Suppressor macrophage treated with lipopolysaccharide for 4 hours (primary cell): ENCODE results near the gene CEP72.
"Not testable (repeated sequence)": the region's sequence is repeated elsewhere in the genome, so short reads cannot be mapped to it uniquely, and the experiment has no call there.

Source experiments
- DNase-seq: peaks from one replicate; pipeline ENCODE4 v3.0.0-alpha.2; 2020

CEP72 gene

GRCh38 chr5:581941-582340, 30.2 kb upstream of the CEP72 start:
- no peak for DNase-seq

DNA sequence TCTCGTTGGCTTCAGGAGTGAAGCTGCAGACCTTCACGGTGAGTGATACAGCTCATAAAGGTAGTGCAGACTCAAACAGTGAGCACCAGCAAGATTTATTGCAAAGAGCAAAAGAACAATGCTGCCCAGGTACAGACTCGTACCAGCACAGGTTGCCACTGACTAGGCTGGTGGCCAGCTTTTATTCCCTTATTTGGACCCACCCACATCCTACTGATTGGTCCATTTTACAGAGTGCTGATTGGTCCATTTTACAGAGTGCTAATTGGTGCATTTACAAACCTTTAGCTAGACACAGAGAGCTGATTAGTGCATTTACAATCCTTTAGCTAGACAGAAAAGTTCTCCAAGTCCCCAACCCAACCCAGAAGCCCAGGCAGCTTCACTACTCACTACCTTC, 29.7 kb upstream of the CEP72 start:
- not testable (repeated sequence) for DNase-seq

DNA sequence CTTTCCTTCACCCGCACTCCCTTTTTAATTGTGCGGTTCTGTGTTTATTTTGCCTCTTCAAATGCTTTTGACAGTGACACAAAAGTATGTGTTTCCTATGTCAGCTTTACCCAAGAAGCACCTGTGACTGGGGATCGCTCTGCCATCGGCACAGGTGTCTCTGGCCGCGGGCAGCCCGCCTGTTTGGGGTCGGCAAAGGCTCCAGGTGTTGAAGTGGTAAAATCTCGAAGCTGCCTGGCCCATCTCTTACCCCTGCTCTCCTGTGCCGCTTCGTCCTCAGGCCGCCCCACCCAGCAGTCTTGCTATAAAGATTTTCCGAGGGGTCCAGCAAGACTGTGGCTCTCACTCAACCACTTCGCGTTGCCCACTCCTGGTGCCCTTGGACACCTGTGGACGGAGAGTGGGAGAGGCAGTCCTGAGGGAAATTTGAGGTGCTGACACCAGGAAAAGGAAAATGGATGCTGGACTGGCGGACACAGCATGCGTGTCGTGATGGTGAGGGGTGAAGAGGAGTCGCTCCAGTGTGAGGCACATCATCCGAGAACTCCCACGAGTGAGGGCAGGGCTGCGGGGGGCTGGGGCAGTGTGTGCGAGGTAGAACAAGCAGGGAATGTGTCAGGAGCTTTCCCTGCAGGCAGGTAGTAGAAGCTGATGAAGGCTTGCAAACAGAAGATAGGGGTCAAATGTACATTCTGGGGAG, 29.1 kb upstream of the CEP72 start:
- DNase-seq: no peak

DNA sequence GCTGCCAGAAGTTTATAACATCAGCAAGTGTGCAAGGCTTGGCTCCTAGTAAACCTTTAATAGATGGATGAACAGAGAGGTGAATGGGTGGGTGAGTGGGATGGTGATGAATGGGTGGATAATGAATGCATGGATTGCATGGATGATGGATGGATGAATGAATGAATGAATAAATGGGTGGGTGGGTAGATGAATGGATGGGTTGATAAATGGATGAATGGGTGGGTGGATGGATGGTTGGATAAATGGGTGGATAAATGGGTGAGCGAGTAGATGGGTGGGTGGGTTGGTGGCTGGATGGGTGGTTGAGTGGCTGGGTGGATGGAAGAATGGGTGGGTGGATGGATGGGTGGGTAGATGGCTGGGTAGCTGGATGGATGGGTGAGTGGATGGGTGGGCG, 28.5 kb upstream of the CEP72 start:
- DNase-seq: no peak

DNA sequence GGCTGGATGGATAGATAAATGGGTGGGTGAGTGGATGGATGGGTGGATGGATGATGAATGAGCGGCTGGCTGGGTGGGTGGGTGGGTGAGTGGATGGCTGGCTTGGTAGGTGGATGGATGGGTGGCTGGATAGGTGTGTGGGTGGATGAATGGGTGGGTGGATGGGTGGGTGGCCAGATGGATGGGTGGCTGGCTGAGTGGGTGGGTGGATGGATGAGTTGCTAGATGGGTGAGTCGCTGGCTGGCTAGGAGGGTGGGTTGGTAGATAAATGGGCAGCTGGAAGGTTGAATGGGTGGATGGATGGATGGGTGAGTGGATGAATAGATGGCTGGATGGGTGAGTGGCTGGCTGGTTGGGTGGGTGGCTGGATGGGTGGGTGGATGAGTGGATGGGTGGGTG, 27.9 kb upstream of the CEP72 start:
- no peak for DNase-seq

DNA sequence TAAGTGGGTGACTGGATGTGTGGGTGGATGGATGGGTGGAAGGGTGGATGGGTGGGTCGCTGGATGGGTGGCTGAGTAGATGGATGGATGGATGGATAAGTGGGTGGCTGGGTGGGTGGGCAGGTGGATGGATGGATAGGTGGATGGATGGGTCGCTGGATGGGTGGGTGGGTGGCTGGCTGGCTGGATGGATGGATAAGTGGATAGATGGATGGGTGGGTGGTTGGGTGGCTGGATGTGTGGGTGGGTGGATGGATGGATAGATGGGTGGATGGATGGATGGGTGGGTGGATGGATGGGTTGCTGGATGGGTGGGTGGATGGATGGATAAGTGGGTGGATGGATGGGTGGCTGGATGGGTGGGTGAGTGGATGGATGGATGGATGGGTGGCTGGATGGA, 27.3 kb upstream of the CEP72 start:
- DNase-seq: no peak

- DNase-seq: no peak
Observed at GRCh38 chr5:585556-585955, 26.6 kb upstream of the CEP72 start.

- no peak for DNase-seq
Observed at GRCh38 chr5:585962-586628, 26.0 kb upstream of the CEP72 start.

DNA sequence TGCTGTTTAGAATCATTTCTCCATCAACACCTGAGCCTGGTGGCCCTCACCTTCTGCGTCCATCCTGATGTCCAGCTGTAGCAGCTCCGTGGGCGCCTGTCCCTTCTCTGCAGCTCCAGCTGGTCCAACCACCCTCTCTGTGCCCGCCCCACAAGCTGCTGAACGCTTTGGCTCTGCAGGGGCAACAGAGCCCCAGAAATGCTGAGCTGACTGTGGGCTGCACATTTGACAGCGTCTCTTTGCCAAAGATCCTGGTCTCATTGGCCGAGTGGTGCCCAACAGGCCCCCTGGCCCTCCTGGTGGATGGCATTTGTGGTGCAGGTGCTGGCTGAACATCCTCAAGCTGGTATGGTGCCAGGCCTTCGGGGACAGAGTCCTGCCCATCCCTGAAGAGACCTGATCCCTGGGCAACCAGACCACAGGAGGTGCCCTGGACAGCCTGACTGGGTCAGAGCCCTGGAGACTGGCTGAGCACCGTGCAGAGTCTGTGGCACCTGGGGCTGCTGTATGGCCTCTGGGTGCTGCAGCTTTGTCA, 25.3 kb upstream of the CEP72 start:
- no peak for DNase-seq

GRCh38 chr5:587403-587802, 24.7 kb upstream of the CEP72 start:
- DNase-seq: no peak

DNA sequence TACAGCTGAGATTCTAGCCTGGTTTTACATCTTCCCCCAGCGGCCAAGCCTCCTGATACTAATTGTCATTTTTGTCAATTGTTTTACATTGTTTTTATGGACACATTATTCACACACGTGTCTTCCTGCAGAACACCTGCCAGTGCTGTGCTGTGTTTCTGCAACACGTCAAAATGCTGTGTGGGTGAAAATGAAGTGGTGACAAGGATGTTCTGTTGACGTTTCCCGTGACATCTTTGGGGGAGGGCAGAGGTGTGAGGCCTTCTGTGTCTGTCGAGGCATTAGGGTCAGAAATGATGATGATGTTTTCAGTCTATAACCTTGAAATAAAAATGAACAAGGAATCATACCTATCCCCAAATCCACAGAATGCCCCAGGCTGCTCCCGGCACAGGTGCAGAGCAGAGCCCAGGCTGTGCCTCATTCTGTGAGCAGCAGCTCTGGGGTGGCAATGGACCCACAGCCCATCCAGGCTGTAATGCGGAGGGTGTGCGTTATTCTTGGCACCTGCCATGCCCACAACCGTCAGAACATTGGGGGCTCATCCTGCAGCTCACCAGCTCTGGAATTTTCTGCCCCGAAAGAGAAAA, 23.6 kb upstream of the CEP72 start:
- no peak for DNase-seq

DNA sequence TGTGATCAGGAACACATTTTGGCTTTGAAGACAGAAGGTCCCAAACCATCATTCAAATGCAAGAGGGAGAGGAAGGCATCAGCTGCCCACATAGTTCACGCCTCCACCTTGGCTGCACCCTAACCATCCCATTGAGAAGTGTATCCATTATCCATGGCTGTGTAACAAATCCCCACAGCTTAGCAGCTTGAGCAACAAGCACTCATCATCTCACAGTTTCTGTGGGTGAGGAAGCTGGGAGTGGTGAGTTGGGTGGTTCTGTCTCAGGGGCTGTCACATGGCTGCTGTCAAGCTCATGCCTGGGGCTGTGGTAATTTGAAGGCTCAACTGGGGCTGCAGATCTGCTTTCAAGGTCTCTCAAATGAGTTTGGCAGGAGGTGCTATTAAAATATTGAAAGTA, 23.0 kb upstream of the CEP72 start:
- no peak for DNase-seq

DNA sequence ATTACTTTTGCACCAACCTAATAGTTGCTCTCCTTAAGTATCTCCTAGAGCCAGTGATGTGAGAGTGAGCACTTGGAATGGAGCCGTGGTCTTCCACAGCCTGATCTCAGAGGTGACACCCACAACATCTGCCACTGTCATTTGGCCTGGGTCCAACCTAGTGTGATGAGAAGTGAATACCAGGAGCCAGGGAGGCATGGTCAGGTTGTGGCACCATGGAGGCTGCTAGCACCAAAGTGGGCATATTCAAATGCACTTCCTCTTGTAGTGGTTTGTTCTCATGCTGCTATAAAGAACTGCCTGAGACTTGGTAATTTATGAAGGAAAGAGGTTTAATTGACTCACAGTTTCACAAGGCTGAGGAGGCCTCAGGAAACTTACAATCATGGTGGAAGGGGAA, 22.6 kb upstream of the CEP72 start:
- DNase-seq: no peak

DNA sequence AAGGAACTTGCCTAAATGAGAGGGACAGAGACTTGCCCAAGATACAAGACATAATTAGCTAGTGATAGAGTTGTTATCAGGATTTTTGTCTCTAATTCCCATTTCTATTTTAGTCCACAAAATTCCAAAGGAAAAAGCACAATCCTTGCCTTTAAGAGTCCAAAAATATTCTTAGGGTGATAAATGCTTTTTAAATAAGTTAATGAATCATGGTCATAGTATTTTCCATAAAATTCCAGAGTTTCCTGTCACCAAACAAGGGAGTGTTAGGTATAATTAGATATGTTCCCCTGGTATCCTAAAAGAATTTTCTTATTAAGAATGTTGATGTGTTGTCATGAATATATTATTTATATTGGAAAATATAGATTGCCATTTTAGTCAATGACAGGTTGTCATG, 21.8 kb upstream of the CEP72 start:
- DNase-seq: no peak

- DNase-seq: no peak
Observed at GRCh38 chr5:591746-592145, 20.4 kb upstream of the CEP72 start.

GRCh38 chr5:592158-592557, 20.0 kb upstream of the CEP72 start:
- no peak for DNase-seq

- no peak for DNase-seq
Observed at GRCh38 chr5:593511-593910, 18.6 kb upstream of the CEP72 start.

- DNase-seq: peak; percentile 51
Observed at GRCh38 chr5:594226-594860, 17.8 kb upstream of the CEP72 start.

DNA sequence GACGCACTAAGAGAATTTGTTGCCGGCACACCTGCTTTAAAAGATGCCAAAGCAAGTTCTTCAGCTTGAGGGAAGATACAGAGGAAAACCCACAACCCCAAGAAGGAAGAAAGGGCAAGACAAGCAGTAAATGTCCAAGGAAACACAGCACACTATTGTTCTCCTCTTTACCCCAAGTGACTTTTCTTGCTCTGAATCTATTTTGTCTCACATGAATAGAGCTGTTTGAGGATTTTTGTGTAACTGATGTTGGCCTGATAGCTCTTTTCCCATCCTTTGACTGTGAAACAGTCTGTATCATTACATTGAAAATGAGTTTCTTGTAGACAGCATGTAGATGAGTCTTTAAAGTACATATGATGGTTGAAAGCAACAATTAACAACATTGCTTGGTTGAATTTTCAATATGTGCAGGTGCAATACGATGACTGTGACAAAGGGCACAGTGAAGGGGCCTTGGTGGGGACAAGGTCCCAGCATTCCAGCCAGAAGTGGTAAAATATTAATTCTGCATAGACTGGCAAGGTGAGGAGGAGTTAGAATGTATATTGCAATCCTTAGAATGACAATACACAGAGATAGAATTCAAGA, 16.8 kb upstream of the CEP72 start:
- DNase-seq: no peak

GRCh38 chr5:597871-598563, 14.1 kb upstream of the CEP72 start:
- no peak for DNase-seq

- DNase-seq: no peak
Observed at GRCh38 chr5:598564-598890, 13.6 kb upstream of the CEP72 start.

- DNase-seq: no peak
Observed at GRCh38 chr5:600886-601541, 11.1 kb upstream of the CEP72 start.
